PC-3 (cell line): Measurements from ENCODE around the gene DALRD3. TPM values are rescaled to one million over a fixed set of nuclear protein-coding genes. Genes with fewer than 3 reads are reported as not detected.

ENCODE experiments used
- ATAC-seq: fragments of 200-7000 bp; cut with Tn5 transposase; 2 replicates; pipeline ENCODE4 v1.9.1; 2020; ENCODE audit warnings: mild to moderate bottlenecking, moderate library complexity
- Bru-seq: library from RNA; stranded (reverse); fragments of 400-500 nt; gene quantifications from one replicate; lab custom pipeline; 2021; lab: Mats Ljungman, UMichigan
- BruChase-seq, 2 experiments: library from RNA; stranded (reverse); fragments of 400-500 nt; gene quantifications; one replicate each; lab custom pipeline; 2021; lab: Mats Ljungman, UMichigan
- BruUV-seq: library from RNA; stranded (reverse); fragments of 400-500 nt; replicated peaks from 2 replicates; lab custom pipeline; 2021; lab: Mats Ljungman, UMichigan
- CTCF ChIA-PET: fragments of 300-600 bp; sonication (Branson Sonifier 250); formaldehyde crosslinking; loops from one replicate; lab custom pipeline; 2022; ENCODE audit warnings: antibody characterized with exemption; lab: Charles Lee
- POLR2A ChIA-PET: fragments of 300-600 bp; sonication (Branson Sonifier 250); formaldehyde crosslinking; loops from one replicate; lab custom pipeline; 2022; ENCODE audit warnings: antibody characterized with exemption; ENCODE audit not compliant: unreplicated experiment; lab: Charles Lee
- DNase-seq: peaks from one replicate; pipeline ENCODE4 v3.0.0-alpha.2; 2015
- H2AFZ ChIP-seq: fragments of 300-600 bp; sonication (generic); 2 replicates; pipeline ENCODE4 v1.6.0; 2016; ENCODE audit warnings: antibody characterized with exemption, low read length
- H3F3A ChIP-seq: fragments of 300-600 bp; sonication (generic); one replicate; pipeline ENCODE4 v1.6.0; 2017; ENCODE audit warnings: antibody characterized with exemption, low read length, control low read depth, mild to moderate bottlenecking; ENCODE audit not compliant: unreplicated experiment
- H3K27ac ChIP-seq: fragments of 300-600 bp; sonication (generic); 2 replicates; pipeline ENCODE4 v1.5.1; 2016; ENCODE audit warnings: mild to moderate bottlenecking, low read length
- H3K27me3 ChIP-seq: fragments of 300-600 bp; sonication (generic); 2 replicates; pipeline ENCODE4 v1.6.1; 2016; ENCODE audit warnings: low read length, mixed read lengths
- H3K36me3 ChIP-seq: fragments of 300-600 bp; sonication (generic); 2 replicates; pipeline ENCODE4 v1.6.1; 2016; ENCODE audit warnings: low read depth, mixed run types, low read length, mixed read lengths
- H3K4me1 ChIP-seq: fragments of 300-600 bp; sonication (generic); 2 replicates; pipeline ENCODE4 v1.5.1; 2016; ENCODE audit warnings: low read length; ENCODE audit not compliant: insufficient read depth
- H3K4me2 ChIP-seq: fragments of 300-600 bp; sonication (generic); 2 replicates; pipeline ENCODE4 v1.6.0; 2016; ENCODE audit warnings: low read length
- H3K4me3 ChIP-seq: fragments of 300-600 bp; sonication (generic); 2 replicates; pipeline ENCODE4 v1.5.1; 2016; ENCODE audit warnings: mild to moderate bottlenecking, low read length, mixed read lengths
- H3K79me2 ChIP-seq: fragments of 300-600 bp; sonication (generic); 2 replicates; pipeline ENCODE4 v1.6.1; 2017; ENCODE audit warnings: low read length, mixed read lengths
- H3K9ac ChIP-seq: fragments of 300-600 bp; sonication (generic); 2 replicates; pipeline ENCODE4 v1.6.0; 2016; ENCODE audit warnings: mild to moderate bottlenecking, low read length
- H3K9me2 ChIP-seq: fragments of 300-600 bp; sonication (generic); replicated peaks from 2 replicates; pipeline ENCODE4 v1.6.1; 2016; ENCODE audit warnings: mixed run types, low read length, mixed read lengths
- H3K9me3 ChIP-seq: fragments of 300-600 bp; sonication (generic); 2 replicates; pipeline ENCODE4 v1.6.1; 2016; ENCODE audit warnings: low read length, mixed read lengths
- H4K20me1 ChIP-seq: fragments of 300-600 bp; sonication (generic); 2 replicates; pipeline ENCODE4 v1.6.1; 2016; ENCODE audit warnings: low read length, mixed read lengths
- CTCF ChIP-seq: fragments of 300-600 bp; sonication (generic); conservative IDR thresholded peaks from 2 replicates; pipeline ENCODE4 v1.5.1; 2017; ENCODE audit warnings: antibody characterized with exemption, low read depth, mild to moderate bottlenecking, low read length
- EZH2 ChIP-seq: fragments of 300-600 bp; sonication (generic); IDR thresholded peaks from one replicate; pipeline ENCODE4 v1.6.1; 2017; ENCODE audit warnings: antibody characterized with exemption, mild to moderate bottlenecking, low read length; ENCODE audit not compliant: unreplicated experiment
- EZH2phosphoT487 ChIP-seq: fragments of 300-600 bp; sonication (generic); IDR thresholded peaks from 2 replicates; pipeline ENCODE4 v1.6.1; 2018; ENCODE audit warnings: mild to moderate bottlenecking, antibody characterized with exemption, low read length, borderline replicate concordance
- intact Hi-C: fragments of 100-400 bp; cut with micrococcal nuclease; formaldehyde crosslinking; loops from 2 replicates; pipeline ENCODE4 v1.9.0; 2023
- long read RNA-seq: library from polyadenylated mRNA; unstranded; transcript quantifications from one replicate; pipeline ENCODE4 v2.0.0, GENCODE V29; 2021; ENCODE audit not compliant: unreplicated experiment
- total RNA-seq: library from RNA; depleted of rRNA; stranded (reverse); fragments of >200 nt; gene quantifications from 2 replicates; pipeline ENCODE4 v1.2.3, GENCODE V29; 2014; rRNA removed

DALRD3 gene
- total RNA-seq: 37.2 and 43.3 TPM in 2 replicates
- percentile 79 among the genes with signal in this experiment for Bru-seq, nascent RNA
- percentile 75 among the genes with signal in this experiment for BruChase-seq, experiment 1, labeled RNA remaining after a 6-hour chase
- BruChase-seq, experiment 2, labeled RNA remaining after a 2-hour chase: percentile 74 among the genes with signal in this experiment
- long read RNA-seq, transcript DALRD3-202 (12 exons, 1,739 nt): major isoform, 18 of 111 reads
- long read RNA-seq, transcript DALRD3-206 (12 exons, 1,706 nt): minor isoform, 9 of 111 reads
- long read RNA-seq, partial matches to known transcripts: 51 of 111 reads
- long read RNA-seq, other reads (novel, unspliced or antisense): 29 of 111 reads

- peak within 1 kb of the TSS; percentile 56 for H3K27ac ChIP-seq
- H3K4me1 ChIP-seq: peaks cover 23% of the 10 kb centered on the region; the same call in 1 of the 2 replicates
- peak within 1 kb of the TSS; percentile 96 for H3K9ac ChIP-seq
- peak within 1 kb of the TSS; percentile 86 for H2AFZ ChIP-seq
- peak; percentile 78 for DNase-seq
- ATAC-seq: peak; percentile 37
- peaks cover 6% of the 10 kb centered on the region for H4K20me1 ChIP-seq
- peaks cover 17% of the 10 kb centered on the region for H3K36me3 ChIP-seq
- CTCF ChIA-PET: interaction anchor here (1.5 to 1.9 kb wide), 2 partner anchors 11 to 30 kb away, joined by 4 to 14 read pairs; partner anchors contain the start of gene WDR6
- H3K9me2 ChIP-seq: no peaks in the 10 kb centered on the region
- no peaks in the 10 kb centered on the region for H3F3A ChIP-seq
- no peaks in the 10 kb centered on the region for H3K27me3 ChIP-seq
- H3K4me2 ChIP-seq: peak within 1 kb of the TSS; percentile 99
- TF ChIP-seq EZH2: no peak
- no peak for TF ChIP-seq CTCF
- no peak for TF ChIP-seq EZH2phosphoT487
- peaks cover 42% of the 10 kb centered on the region for H3K79me2 ChIP-seq
- intact Hi-C loops: no loop called here
- BruUV-seq: no TSS peak
- H3K9me3 ChIP-seq: no peaks in the 10 kb centered on the region
- POLR2A ChIA-PET: interaction anchor here (0.5 to 1.0 kb wide), 5 partner anchors 10 to 383 kb away, joined by 3 to 5 read pairs (median 3); partner anchors contain the start of genes ARIH2, SLC26A6 and WDR6
- peak within 1 kb of the TSS; percentile 94 for H3K4me3 ChIP-seq
Observed at GRCh38 chr3:49017971-49018706, at the start of gene DALRD3. DALRD3 (minus strand) TSS chr3:49018580; CDS start chr3:49018564, 16 bp downstream.

- no peak overlapping the region for H3K4me2 ChIP-seq
- no peaks in the 10 kb centered on the region for H3K27me3 ChIP-seq
- no peaks in the 10 kb centered on the region for H4K20me1 ChIP-seq
- no TSS peak for BruUV-seq
- H2AFZ ChIP-seq: no peak overlapping the region
- peaks cover 17% of the 10 kb centered on the region; the same call in 1 of the 2 replicates for H3K79me2 ChIP-seq
- H3K9me3 ChIP-seq: no peaks in the 10 kb centered on the region
- no peaks in the 10 kb centered on the region for H3K4me1 ChIP-seq
- no peak for DNase-seq
- no peaks in the 10 kb centered on the region for H3K9me2 ChIP-seq
- intact Hi-C loops: no loop called here
- CTCF ChIA-PET: no interaction called here
- H3F3A ChIP-seq: no peaks in the 10 kb centered on the region
- no peak overlapping the region for H3K9ac ChIP-seq
- no peak for ATAC-seq
- H3K36me3 ChIP-seq: peaks cover 42% of the 10 kb centered on the region
- no peak for TF ChIP-seq EZH2phosphoT487
- TF ChIP-seq CTCF: no peak
- no peak for TF ChIP-seq EZH2
- no peak overlapping the region for H3K4me3 ChIP-seq
- POLR2A ChIA-PET: interaction anchor here (0.6 kb wide), 1 partner anchor 18 kb away, joined by 4 read pairs; no protein-coding TSS in a partner anchor
- H3K27ac ChIP-seq: no peak overlapping the region
Observed at GRCh38 chr3:49058011-49058410, 39.6 kb upstream of the DALRD3 start.
